GM12874 (cell line): ENCODE data around the gene PLCD1.

Source experiments
- TF ChIP-seq, protein P1 (sequence below): IDR thresholded peaks from 2 replicates; pipeline ENCODE4 v1.5.1; 2011; ENCODE audit warnings: low read depth, mild to moderate bottlenecking, control low read depth, low read length, moderate library complexity; ENCODE audit not compliant: insufficient read depth

PLCD1 gene

DNA sequence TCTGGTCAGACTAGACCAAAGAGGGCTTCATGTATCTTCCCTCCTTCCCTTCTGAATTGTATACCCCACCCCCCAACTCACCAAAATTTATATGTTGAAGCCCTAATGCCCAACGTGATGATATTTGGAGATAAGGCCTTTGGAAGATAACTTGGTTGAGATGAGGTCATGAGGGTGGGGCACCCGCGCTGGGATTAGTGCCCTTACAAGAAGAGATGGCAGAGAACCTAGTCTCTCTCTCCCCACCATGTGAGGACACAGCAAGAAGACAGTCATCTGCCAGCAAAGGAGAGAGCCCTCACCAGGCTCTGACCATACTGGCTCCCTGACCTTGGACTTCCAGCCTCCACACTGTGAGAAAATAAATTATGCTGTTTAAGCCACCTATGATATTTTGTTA lies 13.5 kb downstream of the PLCD1 start:
- TF ChIP-seq, protein P1, sequence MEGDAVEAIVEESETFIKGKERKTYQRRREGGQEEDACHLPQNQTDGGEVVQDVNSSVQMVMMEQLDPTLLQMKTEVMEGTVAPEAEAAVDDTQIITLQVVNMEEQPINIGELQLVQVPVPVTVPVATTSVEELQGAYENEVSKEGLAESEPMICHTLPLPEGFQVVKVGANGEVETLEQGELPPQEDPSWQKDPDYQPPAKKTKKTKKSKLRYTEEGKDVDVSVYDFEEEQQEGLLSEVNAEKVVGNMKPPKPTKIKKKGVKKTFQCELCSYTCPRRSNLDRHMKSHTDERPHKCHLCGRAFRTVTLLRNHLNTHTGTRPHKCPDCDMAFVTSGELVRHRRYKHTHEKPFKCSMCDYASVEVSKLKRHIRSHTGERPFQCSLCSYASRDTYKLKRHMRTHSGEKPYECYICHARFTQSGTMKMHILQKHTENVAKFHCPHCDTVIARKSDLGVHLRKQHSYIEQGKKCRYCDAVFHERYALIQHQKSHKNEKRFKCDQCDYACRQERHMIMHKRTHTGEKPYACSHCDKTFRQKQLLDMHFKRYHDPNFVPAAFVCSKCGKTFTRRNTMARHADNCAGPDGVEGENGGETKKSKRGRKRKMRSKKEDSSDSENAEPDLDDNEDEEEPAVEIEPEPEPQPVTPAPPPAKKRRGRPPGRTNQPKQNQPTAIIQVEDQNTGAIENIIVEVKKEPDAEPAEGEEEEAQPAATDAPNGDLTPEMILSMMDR, result no peak

DNA sequence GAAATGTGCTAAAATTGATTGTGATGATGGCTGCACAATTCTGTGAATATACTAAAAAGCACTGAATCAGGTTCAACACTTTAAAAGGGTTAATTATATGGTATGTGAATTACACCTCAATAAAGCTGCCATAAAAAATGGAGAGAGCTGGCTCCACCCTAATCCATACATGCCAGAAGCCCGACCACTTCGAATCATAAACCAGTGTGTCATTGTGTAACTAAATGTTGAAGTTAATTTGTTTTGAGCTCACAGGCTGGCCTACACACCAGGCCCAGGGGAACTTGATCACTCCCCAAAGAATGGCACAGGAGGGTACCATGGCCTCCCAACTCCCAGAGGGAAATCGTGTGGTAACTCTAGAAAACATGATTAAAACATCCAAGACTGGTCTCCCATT lies 14.0 kb downstream of the PLCD1 start:
- TF ChIP-seq, protein P1, result no peak

DNA sequence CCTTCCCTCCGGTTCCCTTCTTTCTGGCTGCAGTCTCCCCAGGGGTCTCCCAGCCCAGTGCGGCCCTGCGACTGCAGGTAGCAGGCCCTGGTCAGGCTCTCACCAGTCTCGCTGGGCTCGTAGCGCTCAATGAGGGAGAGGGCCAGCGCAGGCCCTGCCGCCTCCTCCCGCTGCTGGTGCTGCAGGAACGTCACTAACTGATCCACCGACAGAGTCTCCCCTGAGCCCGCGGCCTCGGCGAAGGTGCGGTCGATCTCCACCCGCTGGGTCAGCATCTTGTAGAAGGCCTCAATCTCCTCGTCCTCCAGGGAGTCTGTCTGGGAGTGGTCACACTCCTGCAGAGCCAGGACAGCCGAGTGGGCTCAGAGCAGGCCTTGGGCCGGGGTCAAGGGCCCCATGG lies 18.3 kb downstream of the PLCD1 start:
- TF ChIP-seq, protein P1, result no peak

DNA sequence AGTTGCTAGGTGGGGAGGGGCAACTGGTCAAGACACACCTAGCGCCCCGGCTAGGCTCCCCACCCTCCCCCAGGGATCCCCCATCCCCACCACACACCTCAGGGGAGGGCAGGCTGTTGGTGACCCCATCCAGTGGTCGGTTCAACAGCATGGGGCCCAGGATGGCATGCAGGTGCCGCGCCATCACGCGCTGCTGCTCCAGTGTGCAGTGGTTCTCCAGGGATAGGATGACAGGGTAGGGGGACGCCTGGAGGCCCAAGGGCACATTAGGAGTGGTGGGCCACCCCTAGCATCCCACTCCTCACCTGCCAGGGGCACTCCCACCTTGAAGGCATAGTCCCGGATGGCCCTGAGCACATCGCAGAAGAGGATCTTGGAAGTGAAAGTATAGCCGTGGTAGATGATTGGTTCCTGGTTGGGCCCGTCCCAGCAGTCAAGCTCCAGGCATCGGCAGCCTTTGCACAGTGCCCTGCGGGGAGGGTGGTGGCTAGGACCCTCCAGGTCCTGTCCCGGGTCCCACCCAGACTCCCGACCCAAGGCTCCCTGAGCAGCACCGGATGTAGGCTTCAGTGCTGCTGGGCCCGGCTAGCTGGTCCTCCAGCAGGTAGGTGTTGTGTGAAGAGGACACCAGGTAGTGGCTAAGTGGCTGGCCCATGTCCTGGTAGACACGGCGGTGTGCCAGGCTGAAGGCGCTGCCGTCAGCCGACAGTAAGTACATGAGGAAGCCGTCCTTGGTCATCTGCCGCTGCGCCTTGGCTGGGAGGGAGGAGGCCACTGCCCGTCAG lies 19.4 kb downstream of the PLCD1 start:
- TF ChIP-seq, protein P1, result no peak

DNA sequence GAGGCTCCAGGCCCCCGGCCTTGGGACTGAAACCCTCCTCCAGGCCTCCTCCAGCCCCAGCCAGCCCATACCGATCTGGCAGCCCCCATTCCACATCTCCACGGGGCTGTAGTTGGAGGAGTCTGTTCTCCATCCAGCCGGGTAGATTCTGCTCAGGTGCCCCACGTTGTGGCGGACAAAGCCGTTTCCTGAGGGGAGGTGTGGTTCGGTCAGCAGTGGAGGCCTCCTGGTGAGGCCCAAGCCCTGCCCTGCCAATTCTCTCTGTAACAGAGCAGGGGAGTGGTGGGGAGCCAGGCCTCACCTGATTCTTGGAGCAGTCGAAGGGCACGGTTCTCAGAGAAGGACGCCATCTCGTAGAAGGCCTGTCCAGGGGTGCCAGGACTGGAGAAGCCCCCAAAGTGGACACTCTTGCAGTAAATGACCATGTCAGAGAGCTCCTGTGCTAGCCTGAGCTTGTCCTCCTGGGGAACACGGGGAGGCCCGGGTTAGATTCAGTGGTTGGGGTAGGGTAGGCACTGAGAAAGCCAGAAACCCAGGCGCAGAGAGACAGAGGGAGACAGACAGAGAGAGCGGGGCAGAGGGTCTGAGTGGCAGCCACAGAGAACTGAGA lies 20.4 kb downstream of the PLCD1 start:
- TF ChIP-seq, protein P1, result no peak

DNA sequence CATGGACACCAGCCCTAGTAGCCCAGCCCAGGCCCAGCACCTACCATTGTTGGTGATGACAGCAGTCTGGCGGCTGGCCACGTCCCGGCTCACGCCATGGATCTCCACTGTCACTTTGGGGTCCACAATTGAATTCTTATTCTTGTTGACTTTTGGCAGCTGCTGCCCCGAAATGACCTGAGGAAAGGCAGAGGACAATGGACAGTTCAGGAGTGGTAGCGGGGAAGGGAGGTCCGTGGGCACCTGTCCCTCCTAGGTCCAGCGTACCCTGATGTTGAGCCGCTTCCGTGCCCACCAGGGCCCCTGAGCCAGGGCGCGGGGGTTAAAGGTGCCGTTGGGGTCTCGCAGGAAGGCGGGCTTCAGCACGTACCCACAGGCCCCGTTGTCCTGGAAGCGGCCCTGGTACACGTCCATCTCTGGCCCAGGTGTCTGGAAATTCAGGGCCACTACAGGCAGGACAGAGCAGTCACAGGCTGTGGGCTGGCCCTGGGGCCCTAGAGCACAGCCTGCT lies 21.2 kb downstream of the PLCD1 start:
- TF ChIP-seq, protein P1, result no peak

DNA sequence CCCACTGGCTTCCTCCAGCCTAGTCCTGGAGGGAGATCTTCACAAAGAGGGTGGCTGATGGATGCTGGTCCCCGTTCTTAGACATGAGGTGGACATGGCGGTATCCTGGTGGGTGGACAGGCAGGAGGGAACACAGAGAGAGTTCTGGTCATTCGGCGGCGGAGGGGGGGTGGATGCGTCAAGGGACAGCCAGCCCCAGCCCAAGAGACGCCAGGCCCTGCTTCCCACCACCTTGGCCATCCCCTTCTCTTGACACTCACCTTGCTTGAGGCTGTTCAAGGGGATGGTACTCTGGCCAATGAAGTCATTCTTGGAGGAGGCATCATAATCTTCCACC lies 21.7 kb downstream of the PLCD1 start:
- TF ChIP-seq, protein P1, result no peak
